ENCODE results near the gene MPDZ. TPM values are rescaled to one million over a fixed set of nuclear protein-coding genes. Genes with fewer than 3 reads are reported as not detected.

The MPDZ gene
- total RNA-seq, 1 experiment from 2014 or later: 16.6 TPM

DNA sequence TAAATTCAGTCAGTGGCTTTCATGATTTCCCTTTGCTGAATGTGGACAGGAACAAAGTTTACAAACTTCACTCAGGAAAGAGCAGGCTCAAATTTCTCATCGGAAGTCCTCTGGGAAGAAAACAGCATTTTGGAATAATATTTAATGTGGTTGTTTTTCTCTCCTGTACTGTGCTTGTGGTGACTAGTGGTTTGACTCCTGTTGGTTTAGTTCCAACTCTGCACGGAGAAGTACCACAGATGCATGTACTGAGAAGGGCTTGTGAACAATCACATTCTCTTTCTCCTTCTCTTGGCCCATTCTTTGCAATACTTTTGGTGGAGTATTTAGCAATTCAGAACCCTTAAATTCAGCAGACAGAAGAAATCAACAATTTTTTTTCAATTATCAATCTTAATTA, 13.3 kb downstream of the MPDZ start:
- TF ChIP-seq, protein P1, sequence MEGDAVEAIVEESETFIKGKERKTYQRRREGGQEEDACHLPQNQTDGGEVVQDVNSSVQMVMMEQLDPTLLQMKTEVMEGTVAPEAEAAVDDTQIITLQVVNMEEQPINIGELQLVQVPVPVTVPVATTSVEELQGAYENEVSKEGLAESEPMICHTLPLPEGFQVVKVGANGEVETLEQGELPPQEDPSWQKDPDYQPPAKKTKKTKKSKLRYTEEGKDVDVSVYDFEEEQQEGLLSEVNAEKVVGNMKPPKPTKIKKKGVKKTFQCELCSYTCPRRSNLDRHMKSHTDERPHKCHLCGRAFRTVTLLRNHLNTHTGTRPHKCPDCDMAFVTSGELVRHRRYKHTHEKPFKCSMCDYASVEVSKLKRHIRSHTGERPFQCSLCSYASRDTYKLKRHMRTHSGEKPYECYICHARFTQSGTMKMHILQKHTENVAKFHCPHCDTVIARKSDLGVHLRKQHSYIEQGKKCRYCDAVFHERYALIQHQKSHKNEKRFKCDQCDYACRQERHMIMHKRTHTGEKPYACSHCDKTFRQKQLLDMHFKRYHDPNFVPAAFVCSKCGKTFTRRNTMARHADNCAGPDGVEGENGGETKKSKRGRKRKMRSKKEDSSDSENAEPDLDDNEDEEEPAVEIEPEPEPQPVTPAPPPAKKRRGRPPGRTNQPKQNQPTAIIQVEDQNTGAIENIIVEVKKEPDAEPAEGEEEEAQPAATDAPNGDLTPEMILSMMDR (IDR thresholded peaks at IDR 0.05): no peak
- TF ChIP-seq, protein P2, sequence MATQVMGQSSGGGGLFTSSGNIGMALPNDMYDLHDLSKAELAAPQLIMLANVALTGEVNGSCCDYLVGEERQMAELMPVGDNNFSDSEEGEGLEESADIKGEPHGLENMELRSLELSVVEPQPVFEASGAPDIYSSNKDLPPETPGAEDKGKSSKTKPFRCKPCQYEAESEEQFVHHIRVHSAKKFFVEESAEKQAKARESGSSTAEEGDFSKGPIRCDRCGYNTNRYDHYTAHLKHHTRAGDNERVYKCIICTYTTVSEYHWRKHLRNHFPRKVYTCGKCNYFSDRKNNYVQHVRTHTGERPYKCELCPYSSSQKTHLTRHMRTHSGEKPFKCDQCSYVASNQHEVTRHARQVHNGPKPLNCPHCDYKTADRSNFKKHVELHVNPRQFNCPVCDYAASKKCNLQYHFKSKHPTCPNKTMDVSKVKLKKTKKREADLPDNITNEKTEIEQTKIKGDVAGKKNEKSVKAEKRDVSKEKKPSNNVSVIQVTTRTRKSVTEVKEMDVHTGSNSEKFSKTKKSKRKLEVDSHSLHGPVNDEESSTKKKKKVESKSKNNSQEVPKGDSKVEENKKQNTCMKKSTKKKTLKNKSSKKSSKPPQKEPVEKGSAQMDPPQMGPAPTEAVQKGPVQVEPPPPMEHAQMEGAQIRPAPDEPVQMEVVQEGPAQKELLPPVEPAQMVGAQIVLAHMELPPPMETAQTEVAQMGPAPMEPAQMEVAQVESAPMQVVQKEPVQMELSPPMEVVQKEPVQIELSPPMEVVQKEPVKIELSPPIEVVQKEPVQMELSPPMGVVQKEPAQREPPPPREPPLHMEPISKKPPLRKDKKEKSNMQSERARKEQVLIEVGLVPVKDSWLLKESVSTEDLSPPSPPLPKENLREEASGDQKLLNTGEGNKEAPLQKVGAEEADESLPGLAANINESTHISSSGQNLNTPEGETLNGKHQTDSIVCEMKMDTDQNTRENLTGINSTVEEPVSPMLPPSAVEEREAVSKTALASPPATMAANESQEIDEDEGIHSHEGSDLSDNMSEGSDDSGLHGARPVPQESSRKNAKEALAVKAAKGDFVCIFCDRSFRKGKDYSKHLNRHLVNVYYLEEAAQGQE (IDR thresholded peaks at IDR 0.05; ENCODE audit: insufficient read depth in 1 of 2, low read depth in 2 of 2, low read length in 1 of 2): no peak
- TF ChIP-seq SIN3A (IDR thresholded peaks at IDR 0.05; ENCODE audit: borderline replicate concordance, insufficient read depth, low read depth, low read length) (no peak), TCF7L2 (IDR thresholded peaks at IDR 0.05; ENCODE audit: low read depth, low read length) (no peak), POLR2AphosphoS5 (IDR thresholded peaks at IDR 0.05; ENCODE audit: low read depth, low read length) (no peak)
- no peaks in the 10 kb centered on the region for H3K36me3 ChIP-seq (ENCODE audit: control insufficient read depth, insufficient read depth, low read length)
- in situ Hi-C loops (cut with HindIII; ENCODE audit: low pct_unique_long_range_greater_than_20kb, low sequenced_read_pairs) (no loop called here), intact Hi-C loops (cut with micrococcal nuclease; ENCODE audit: unreplicated experiment) (no loop called here)
- ChIA-PET POLR2A (no interaction called here), CTCF (no interaction called here)
- H3K4me1 ChIP-seq (ENCODE audit: control insufficient read depth, insufficient read depth, low read length): no peaks in the 10 kb centered on the region
- H3K27ac ChIP-seq (ENCODE audit: low read length): no peak overlapping the region
- no TSS peak for BruUV-seq (replicated peaks)
- no peak overlapping the region for H3K4me3 ChIP-seq (ENCODE audit: low read depth in 2 of 2, low read length in 2 of 2)
- ATAC-seq: no peak
- H3K27me3 ChIP-seq (ENCODE audit: control insufficient read depth, insufficient read depth, low read length): no peaks in the 10 kb centered on the region
- no peaks in the 10 kb centered on the region for H3K9me3 ChIP-seq (ENCODE audit: control insufficient read depth, insufficient read depth, low read depth, low read length)
- DNase-seq (ENCODE audit: low read depth, low spot score): no peak

DNA sequence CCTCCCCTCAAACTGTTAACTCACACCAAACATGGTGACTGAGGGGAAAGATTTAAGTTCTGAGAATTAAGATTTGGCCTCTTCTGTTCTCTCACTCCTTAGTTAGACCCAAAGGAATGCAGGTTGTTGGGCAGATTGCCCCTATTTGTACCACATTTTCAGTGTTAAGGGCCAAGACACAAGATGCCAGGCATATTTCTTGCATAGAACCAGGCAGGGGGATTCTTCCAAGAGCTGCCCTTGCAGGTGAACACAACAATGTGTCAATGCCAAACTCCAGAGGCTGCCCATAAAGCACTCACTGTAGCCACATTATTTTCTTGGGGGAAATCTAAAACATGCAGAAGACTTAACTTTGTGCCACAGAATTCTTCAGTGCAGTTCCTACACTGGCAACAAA, 14.7 kb downstream of the MPDZ start:
- intact Hi-C loops (cut with micrococcal nuclease; ENCODE audit: unreplicated experiment) (no loop called here), in situ Hi-C loops (cut with HindIII; ENCODE audit: low pct_unique_long_range_greater_than_20kb, low sequenced_read_pairs) (no loop called here)
- no peaks in the 10 kb centered on the region for H3K9me3 ChIP-seq (ENCODE audit: control insufficient read depth, insufficient read depth, low read depth, low read length)
- H3K4me1 ChIP-seq (ENCODE audit: control insufficient read depth, insufficient read depth, low read length): no peaks in the 10 kb centered on the region
- H3K4me3 ChIP-seq (ENCODE audit: low read depth in 2 of 2, low read length in 2 of 2): no peak overlapping the region
- H3K27ac ChIP-seq (ENCODE audit: low read length): no peak overlapping the region
- no peaks in the 10 kb centered on the region for H3K27me3 ChIP-seq (ENCODE audit: control insufficient read depth, insufficient read depth, low read length)
- POLR2A ChIA-PET: no interaction called here
- H3K36me3 ChIP-seq (ENCODE audit: control insufficient read depth, insufficient read depth, low read length): no peaks in the 10 kb centered on the region
- BruUV-seq (replicated peaks): no TSS peak
- DNase-seq (ENCODE audit: low read depth, low spot score): no peak
- no peak for TF ChIP-seq POLR2AphosphoS5 (IDR thresholded peaks at IDR 0.05; ENCODE audit: low read depth, low read length)
- no peak for TF ChIP-seq SIN3A (IDR thresholded peaks at IDR 0.05; ENCODE audit: borderline replicate concordance, insufficient read depth, low read depth, low read length)
- TF ChIP-seq TCF7L2 (IDR thresholded peaks at IDR 0.05; ENCODE audit: low read depth, low read length): no peak
- TF ChIP-seq, protein P1 (IDR thresholded peaks at IDR 0.05): no peak
- TF ChIP-seq, protein P2 (IDR thresholded peaks at IDR 0.05; ENCODE audit: insufficient read depth in 1 of 2, low read depth in 2 of 2, low read length in 1 of 2): no peak
- ATAC-seq: no peak
- CTCF ChIA-PET: no interaction called here
